HG03097 (cell line): ENCODE data around the gene STAT5B.
"Not testable (repeated sequence)": the region's sequence is repeated elsewhere in the genome, so short reads cannot be mapped to it uniquely, and the experiment has no call there.

Experiments used
- ATAC-seq: cut with Tn5 transposase; IDR thresholded peaks from one replicate; pipeline ENCODE4 v1.9.1; 2021; ENCODE audit not compliant: unreplicated experiment, low FRiP score

The STAT5B gene

GRCh38 chr17:42241871-42242270 is 34.3 kb downstream of the STAT5B start:
- ATAC-seq = no peak

GRCh38 chr17:42240863-42241262 is 35.3 kb downstream of the STAT5B start:
- ATAC-seq = not testable (repeated sequence)

GRCh38 chr17:42240201-42240600 is 36.0 kb downstream of the STAT5B start:
- ATAC-seq = no peak

GRCh38 chr17:42239576-42239975 is 36.6 kb downstream of the STAT5B start:
- not testable (repeated sequence) for ATAC-seq

GRCh38 chr17:42236760-42237159 is 39.4 kb downstream of the STAT5B start:
- ATAC-seq = no peak

GRCh38 chr17:42233994-42234393 is 42.2 kb downstream of the STAT5B start:
- ATAC-seq = no peak

- ATAC-seq = no peak
Measured at GRCh38 chr17:42233156-42233555, 43.0 kb downstream of the STAT5B start.

GRCh38 chr17:42230225-42230624 is 46.0 kb downstream of the STAT5B start:
- ATAC-seq = no peak

GRCh38 chr17:42227849-42228700 is 48.1 kb downstream of the STAT5B start:
- ATAC-seq = no peak

GRCh38 chr17:42225646-42226045 is 50.5 kb downstream of the STAT5B start:
- ATAC-seq = no peak

GRCh38 chr17:42224651-42225050 is 51.5 kb downstream of the STAT5B start:
- no peak for ATAC-seq

- ATAC-seq = no peak
Measured at GRCh38 chr17:42221886-42222745, 54.1 kb downstream of the STAT5B start.

GRCh38 chr17:42219280-42219679 is 56.9 kb downstream of the STAT5B start:
- not testable (repeated sequence) for ATAC-seq

- ATAC-seq = no peak
Measured at GRCh38 chr17:42214156-42214555, 62.0 kb downstream of the STAT5B start.

GRCh38 chr17:42212382-42212781 is 63.8 kb downstream of the STAT5B start:
- ATAC-seq = no peak

GRCh38 chr17:42211921-42212341 is 64.3 kb downstream of the STAT5B start:
- not testable (repeated sequence) for ATAC-seq

- ATAC-seq = no peak
Measured at GRCh38 chr17:42210046-42210445, 66.1 kb downstream of the STAT5B start.

- not testable (repeated sequence) for ATAC-seq
Measured at GRCh38 chr17:42206153-42206612, 70.0 kb downstream of the STAT5B start.

- no peak for ATAC-seq
Measured at GRCh38 chr17:42203354-42203753, 72.8 kb downstream of the STAT5B start.

- no peak for ATAC-seq
Measured at GRCh38 chr17:42202696-42203095, 73.5 kb downstream of the STAT5B start.

- no peak for ATAC-seq
Measured at GRCh38 chr17:42202159-42202558, 74.0 kb downstream of the STAT5B start.
